Spleen (tissue), 7 donors: Measurements from ENCODE around the gene N4BP3.
A peak's percentile ranks its signal among the peaks of the same experiment; 100 is the strongest.

ENCODE experiments used
- POLR2A ChIP-seq, 3 donors: fragments of 450-650 bp; IDR thresholded peaks; one replicate each; pipeline ENCODE4 v1.5.1; 2017; ENCODE audit warnings: antibody characterized with exemption in 3 of 3, mild to moderate bottlenecking in 1 of 3
- POLR2AphosphoS5 ChIP-seq, 3 donors: sonication (generic); formaldehyde crosslinking; IDR thresholded peaks; one replicate each; pipeline ENCODE4 v1.5.1; 2017; ENCODE audit warnings: antibody characterized with exemption in 3 of 3
- TF ChIP-seq, protein P1 (sequence below), 11 experiments: fragments of 200-600 bp in 7 of 11; fragments of 450-650 bp in 4 of 11; sonication (generic) in 4 of 11; IDR thresholded peaks in 8 of 11; conservative IDR thresholded peaks in 3 of 11; 1 replicate in 7 of 11; 2 replicates in 4 of 11; pipeline versions ENCODE4 v1.4.0 to v1.8.0; 2016 to 2021; ENCODE audit warnings: antibody characterized with exemption in 11 of 11, inconsistent platforms in 4 of 11, mild to moderate bottlenecking in 1 of 11
- donor health status: DM: no; HTN: no; CAD: no; lungs with moderate emphysema.
- donor health status: DM: no; HTN: no; CAD: no.
- donor health status: DM: no; HTN: no; CAD: no.

DNA sequence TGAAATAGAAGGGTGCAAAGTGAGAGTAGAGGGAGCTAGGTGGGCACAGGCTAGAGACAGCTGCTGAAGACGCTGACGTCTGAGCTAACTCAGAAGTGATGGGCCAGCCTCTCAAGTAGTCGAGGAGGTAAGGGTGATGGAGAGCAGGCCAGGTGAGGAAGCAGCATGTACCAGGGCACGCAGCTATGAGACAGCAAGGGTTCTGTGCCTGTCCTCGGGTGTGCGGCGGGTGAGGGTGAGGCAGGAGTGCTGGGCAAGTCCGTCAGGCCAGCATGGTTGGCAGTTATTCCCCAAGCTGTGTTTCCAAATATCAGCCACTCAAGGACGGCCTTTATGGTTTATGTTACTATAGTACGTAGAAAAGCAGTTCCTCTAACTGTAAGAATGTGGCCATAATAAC lies 23.7 kb downstream of the N4BP3 start:
- TF ChIP-seq, protein P1, sequence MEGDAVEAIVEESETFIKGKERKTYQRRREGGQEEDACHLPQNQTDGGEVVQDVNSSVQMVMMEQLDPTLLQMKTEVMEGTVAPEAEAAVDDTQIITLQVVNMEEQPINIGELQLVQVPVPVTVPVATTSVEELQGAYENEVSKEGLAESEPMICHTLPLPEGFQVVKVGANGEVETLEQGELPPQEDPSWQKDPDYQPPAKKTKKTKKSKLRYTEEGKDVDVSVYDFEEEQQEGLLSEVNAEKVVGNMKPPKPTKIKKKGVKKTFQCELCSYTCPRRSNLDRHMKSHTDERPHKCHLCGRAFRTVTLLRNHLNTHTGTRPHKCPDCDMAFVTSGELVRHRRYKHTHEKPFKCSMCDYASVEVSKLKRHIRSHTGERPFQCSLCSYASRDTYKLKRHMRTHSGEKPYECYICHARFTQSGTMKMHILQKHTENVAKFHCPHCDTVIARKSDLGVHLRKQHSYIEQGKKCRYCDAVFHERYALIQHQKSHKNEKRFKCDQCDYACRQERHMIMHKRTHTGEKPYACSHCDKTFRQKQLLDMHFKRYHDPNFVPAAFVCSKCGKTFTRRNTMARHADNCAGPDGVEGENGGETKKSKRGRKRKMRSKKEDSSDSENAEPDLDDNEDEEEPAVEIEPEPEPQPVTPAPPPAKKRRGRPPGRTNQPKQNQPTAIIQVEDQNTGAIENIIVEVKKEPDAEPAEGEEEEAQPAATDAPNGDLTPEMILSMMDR (IDR thresholded peaks at IDR 0.05 in 8 of 11, conservative IDR thresholded peaks at IDR 0.05 in 3 of 11), result no peak
- no peak for TF ChIP-seq POLR2A (IDR thresholded peaks at IDR 0.05)
- TF ChIP-seq POLR2AphosphoS5 (IDR thresholded peaks at IDR 0.05), result peak in 1 of 3 donors; percentile 8
